ENCODE data around the gene GINS2. TPM values are rescaled to one million over a fixed set of nuclear protein-coding genes. Genes with fewer than 3 reads are reported as not detected.

The GINS2 gene
- total RNA-seq, 1 donor from 2014 or later: 4.9 TPM

DNA sequence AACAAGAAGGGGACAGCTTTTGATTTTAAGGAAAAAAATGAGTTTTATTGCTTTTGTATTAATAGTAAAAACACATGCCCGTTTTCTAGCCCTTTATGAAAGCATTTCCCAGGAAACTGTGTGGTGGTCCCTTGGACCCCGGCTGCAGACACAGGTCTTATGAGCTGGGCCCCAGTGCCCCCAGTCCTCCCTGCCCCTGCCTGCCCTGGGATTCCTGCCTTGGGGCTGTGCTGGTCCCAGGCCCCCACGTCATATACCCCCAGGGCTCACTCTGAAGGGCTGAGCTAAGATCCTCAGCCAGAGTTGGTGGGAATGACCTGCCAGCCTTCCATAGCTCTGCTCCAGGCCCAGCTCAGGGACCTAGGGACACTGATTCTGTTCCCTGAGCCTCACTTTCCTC lies 30.8 kb downstream of the GINS2 start:
- FAIRE-seq: no peak
- DNase-seq (ENCODE audit: low spot score in 2 of 2): peak in 1 of 2 donors; percentile 19

GRCh38 chr16:85657267-85657650 lies 31.5 kb downstream of the GINS2 start:
- DNase-seq (ENCODE audit: low spot score in 2 of 2): no peak
- FAIRE-seq: no peak

- no peak for FAIRE-seq
- DNase-seq (ENCODE audit: low spot score in 2 of 2): peak in 1 of 2 donors; percentile 37
Observed at GRCh38 chr16:85656351-85657266, 32.1 kb downstream of the GINS2 start.

DNA sequence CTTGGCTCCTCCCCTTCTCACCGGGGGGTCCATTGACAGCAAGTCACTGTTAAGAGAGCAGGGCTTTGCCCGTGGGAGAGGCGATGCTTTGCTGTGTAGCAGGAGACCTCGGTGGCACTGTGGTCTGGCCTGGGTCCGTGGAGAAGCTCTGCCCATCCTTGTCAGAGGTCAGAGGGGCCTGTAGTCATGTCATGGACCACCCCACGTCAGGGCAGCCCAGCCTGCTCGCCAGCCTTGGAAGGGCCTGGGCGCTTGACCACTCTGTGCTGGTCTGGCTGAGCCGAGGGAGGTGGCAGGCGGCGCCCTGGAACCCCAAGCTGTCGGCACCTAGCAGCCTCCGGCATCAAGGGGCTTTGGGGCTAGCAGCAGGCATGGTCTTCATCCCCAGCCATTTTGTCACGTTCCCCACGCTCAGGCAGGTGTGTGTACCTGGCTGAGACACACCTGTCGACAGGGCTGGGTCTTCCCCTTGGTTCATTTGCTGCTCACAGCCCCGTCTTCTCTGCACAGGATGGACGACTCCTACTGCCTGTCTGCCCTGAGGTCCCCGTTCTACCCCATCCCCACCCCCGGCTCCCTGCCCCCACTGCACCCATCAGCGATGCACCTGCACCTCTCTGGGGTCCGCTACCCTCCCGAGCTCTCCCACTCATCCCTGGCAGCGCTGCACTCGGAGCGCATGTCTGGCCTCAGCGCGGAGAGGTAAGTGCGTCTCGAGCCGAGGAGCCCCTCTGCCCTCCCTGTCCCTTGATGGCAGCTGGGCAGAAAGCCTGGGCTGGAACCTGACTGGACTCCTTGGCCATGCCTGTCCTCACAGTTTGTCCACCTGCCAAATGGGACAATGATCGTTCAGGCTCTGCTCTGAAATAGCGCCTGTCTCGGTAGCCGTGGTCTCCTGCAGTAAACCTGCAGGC lies 33.3 kb downstream of the GINS2 start:
- no peak for FAIRE-seq
- peak in 1 of 2 donors; percentile 18 for DNase-seq (ENCODE audit: low spot score in 2 of 2)

DNA sequence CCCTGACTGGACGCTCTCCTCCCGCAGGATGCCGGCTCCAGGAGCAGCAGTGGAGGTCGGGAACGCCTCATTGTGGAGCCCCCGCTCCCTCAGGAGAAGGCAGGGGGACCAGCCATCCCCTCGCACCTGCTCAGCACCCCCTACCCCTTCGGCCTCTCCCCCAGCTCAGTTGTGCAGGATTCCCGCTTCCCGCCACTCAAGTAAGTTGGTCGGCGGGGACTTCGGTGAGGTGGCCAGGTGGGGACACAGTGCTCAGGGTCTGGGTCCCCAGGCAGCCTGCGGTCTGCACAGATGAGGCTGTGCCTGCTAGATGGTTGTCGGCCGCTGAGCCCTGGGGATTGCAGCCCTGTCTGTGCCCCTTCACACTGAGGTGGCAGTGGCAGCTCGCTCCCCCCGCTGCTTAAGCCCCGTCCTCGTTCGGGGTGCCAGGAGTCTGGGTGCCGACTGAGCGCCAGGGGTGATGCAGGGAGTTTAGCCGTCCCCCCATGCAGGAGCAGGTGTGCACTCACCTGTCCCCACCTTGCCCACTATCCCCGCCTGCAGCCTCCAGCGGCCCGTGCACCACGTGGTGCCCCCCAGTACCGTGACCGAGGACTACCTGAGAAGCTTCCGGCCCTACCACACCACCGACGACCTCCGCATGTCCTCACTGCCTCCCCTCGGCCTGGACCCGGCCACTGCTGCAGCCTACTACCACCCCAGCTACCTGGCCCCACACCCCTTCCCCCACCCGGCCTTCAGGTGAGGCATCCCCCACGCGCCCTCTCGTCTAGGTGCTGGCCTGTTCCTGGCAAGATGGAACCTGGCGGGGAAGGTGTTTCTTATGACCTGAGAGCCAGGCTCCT lies 34.3 kb downstream of the GINS2 start:
- FAIRE-seq: no peak
- DNase-seq (ENCODE audit: low spot score in 2 of 2): no peak

- no peak for DNase-seq (ENCODE audit: low spot score in 2 of 2)
- FAIRE-seq: no peak
Observed at GRCh38 chr16:85653290-85653891, 35.4 kb downstream of the GINS2 start.

DNA sequence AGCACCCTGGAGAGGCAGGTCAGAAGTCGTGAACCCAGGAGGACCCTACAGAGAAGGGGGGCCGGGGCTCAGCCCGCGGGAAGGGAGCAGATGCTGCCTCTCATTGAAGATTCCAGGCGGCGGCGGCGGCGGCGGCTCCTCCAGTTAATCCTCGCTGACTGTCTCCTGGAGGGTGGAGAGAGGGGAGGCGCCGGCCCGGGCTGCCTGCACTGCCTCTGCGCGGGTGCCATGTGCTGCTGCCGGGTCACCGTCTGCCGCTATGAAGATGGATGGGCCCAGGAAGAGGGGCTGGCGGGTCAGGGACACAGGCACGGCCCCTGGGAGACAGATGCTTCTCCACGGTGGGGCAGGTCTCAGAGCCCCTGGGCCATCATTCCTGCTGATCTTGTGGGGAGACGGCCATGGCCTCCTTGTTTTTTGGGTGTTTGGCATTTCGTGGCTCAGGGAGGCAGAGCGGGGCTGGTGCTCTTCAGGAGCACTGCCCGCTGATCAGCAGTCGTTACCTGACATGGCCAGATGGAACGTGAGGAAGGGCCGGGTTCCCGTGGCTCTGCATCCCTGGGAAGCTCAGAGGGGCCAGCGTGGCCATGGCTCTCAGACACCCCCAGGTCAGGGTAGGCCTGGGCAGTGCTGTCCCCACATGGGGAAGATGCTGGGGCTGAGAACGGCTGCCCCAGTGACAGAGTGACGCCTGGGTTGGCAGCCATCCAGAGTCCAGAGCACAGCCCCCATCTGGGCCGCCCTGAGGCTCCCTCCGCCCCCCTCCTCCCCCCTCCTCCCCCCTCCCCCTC lies 36.1 kb downstream of the GINS2 start:
- no peak for FAIRE-seq
- DNase-seq (ENCODE audit: low spot score in 2 of 2): peak in 1 of 2 donors; percentile 73

GRCh38 chr16:85651629-85652430 lies 36.9 kb downstream of the GINS2 start:
- DNase-seq (ENCODE audit: low spot score in 2 of 2) (no peak), FAIRE-seq (no peak)

DNA sequence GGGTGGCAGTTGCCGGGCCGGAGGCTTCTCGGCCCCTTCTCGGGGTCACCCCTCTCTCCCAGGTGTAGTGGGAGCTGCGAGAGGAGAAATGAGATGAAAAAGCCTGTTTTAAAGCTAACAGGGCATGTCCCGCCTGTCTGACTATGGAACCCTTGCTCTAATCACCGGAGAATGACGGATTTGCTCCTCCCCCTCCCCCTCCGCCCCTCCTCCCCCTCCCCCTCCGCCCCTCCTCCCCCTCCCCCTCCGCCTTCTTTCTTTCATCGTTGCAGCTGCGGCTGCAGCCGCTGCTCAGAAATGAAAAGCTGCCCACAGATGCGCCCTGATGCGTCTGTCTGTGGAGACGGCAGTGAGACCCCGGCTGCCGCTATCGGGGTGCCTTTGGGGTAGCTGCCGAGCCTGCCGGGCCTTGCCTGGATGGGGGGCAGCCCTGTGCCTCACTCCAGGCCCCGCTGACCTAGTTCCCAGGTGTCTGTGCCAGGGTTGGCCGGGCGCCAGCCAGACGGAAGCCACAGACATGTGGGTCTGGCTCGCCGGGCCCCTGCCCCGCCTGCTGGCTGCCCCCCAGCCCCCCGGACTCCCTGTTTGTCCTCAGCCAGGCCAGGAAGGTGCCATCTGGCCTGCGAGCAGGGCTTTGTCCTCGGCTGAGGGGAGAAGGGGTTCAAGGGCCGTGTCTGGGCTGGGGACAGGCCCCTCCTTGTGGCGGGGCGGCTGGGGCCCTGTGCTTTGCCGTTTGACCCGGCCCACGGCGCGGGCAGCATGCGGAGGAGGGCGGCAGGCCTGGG lies 37.7 kb downstream of the GINS2 start:
- DNase-seq (ENCODE audit: low spot score in 2 of 2) (peak in 1 of 2 donors; percentile 72), FAIRE-seq (no peak)

DNA sequence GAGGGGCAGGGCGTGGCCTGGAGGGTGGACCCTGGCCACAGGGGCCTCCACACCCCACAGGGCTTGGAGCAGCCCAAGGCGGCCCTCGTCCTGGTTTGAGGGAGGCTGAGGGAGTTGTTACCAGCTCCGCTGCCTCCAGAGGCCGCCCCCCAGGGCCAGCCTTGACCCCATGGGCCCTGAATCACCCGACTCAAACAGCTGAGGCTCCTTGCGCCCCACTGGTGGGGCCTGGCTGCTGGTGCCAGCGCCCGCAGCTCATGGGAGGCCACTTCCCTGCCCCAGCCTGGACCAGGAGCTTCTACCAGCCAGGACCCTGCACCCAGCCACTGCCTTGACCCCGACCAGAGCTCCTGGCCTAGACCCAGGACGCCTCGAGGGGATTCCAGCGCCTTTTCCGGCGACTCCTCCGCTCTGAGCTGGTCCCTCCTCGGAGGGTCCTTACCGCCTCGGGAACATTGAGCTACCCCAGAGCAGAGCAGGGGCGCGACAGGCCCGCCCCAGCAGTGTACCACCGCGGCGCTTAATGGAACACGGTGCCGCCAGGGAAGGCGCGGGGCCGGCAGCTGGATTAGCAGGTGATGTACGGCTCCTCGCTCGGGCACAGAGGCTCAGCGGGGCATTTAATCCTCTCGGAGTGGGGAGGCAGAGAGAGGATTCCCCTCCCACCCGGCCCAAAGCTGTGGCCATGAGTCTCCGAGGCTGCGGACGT lies 38.5 kb downstream of the GINS2 start:
- FAIRE-seq: no peak
- no peak for DNase-seq (ENCODE audit: low spot score in 2 of 2)

DNA sequence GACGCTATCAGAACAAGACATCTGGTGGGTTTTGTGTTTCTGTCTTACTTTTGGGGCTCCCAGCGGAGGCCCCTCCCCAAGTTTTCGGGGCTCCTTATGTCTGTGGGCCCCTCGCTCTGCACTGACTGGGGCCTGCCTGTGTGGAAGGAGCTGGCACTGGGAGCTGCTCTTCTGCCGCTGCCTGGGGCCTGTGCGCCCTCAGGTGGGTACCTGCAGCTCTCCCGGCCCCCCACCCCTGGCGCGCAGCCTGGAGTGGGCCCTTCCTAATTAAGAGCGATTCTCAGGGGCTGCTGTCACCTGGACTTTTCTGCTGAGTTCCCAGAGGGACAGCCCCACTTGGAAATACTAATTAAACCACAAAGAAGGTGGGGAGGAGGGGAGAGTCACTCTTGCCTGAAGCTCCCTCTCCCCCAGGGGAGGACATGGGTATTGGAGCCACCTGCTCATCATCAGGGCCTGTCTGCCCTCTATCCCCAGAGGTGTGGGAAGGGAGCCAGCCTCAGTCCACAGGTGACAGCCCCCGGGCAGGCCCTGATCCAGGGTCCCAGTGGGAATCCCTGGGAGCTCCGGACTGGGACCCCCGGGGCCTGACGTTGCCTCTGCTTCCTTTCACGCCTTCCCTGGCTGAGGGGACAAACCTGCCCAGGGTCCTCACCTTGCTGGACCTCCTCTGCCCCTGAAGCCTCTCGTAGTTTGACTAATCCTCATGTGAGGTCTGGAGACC lies 39.2 kb downstream of the GINS2 start:
- DNase-seq (ENCODE audit: low spot score in 2 of 2) (no peak), FAIRE-seq (no peak)

- FAIRE-seq (no peak), DNase-seq (ENCODE audit: low spot score in 2 of 2) (no peak)
Observed at GRCh38 chr16:85648805-85649204, 39.9 kb downstream of the GINS2 start.

GRCh38 chr16:85648070-85648714 lies 40.6 kb downstream of the GINS2 start:
- FAIRE-seq (no peak), DNase-seq (ENCODE audit: low spot score in 2 of 2) (no peak)

DNA sequence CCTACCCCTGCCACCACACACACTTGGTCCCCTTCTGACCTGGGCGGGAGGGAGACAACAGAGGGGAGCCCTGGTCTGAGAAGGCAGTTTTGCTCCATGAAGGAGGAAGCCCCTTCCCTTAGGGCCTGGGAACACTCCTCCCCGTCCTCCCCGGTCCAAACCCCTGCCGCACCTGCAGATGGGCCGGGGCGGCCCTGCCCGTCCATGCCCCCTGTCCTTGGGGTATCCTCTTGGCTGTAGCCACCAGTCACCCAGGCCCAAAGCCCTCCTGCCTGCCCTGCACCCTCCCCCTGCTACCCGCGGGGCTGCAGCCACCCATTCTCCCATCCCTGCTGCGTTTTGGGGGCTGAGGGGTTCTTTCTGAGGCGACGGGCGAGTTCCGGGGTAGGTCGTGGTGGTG lies 41.8 kb downstream of the GINS2 start:
- DNase-seq (ENCODE audit: low spot score in 2 of 2) (no peak), FAIRE-seq (no peak)

DNA sequence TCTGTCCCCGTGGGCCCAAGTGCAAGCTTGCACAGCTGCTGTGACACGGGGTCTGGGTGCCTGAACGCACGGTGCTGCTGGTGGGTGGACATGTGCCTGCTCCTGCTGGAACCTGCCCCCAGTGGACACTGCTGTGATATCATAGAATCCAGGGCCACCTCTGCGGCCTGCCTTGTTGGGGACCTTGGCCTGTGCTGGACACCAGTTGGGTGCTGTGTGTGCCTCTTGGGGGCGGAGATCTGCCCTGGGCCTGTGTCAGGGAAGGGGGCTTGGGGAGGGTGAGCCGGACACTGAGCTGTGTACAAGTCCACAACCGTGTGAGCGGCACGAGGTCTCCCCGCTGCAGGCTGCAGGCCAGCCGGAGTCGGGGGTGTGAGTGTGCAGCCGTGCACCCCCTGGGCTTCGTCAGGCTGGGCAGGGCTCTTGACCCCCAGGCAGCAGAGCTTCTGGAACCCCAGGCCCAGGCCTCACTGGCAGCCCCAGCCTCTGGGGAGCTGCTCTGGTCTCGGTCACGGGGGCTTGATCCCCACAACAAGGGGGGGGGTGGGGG lies 42.3 kb downstream of the GINS2 start:
- DNase-seq (ENCODE audit: low spot score in 2 of 2) (no peak), FAIRE-seq (no peak)
